GM08714 (cell line): ENCODE measurements around the gene CD300LD.

Source experiments
- H3K4me3 ChIP-seq: fragments of 200-500 bp; sonication (Bioruptor generic); 2 replicates; pipeline ENCODE4 v1.5.1; 2014; ENCODE audit warnings: mild to moderate bottlenecking, low read length, inconsistent platforms
- ZNF274 ChIP-seq: IDR thresholded peaks from 2 replicates; pipeline ENCODE4 v1.6.1; 2012; ENCODE audit warnings: mild to moderate bottlenecking, low read depth, low read length

Gene CD300LD

DNA sequence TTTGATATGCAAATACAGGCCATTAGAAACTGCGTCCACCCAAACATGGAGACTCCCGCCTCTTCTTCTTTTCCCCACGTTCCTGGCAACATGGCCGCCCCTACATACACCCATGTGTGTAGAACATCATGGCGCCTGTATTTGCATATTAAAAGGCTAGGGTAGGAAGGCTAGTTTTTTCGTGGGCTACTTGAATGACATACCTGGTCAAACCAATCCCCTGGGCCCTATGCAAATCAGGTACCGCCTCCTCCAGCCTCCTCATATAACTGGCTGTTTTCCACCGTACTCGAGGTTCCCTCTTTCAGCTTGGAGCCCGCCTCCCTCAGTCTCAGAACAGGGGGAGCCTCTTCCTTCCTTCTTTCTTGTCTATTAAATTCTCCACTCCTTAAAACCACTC, 60.0 kb downstream of the CD300LD start:
- no peak for TF ChIP-seq ZNF274
- no peak overlapping the region for H3K4me3 ChIP-seq

- TF ChIP-seq ZNF274: no peak
- no peak within 1 kb of the TSS for H3K4me3 ChIP-seq
These were observed 60.8 kb downstream of the CD300LD start, which contains the start of gene CD300LB for GRCh38 chr17:74531231-74531761. TSS of gene CD300LB (minus strand) at chr17:74531475. CDS start at chr17:74531350, 125 bp downstream.

GRCh38 chr17:74530831-74531150, 61.3 kb downstream of the CD300LD start:
- H3K4me3 ChIP-seq: no peak overlapping the region
- TF ChIP-seq ZNF274: no peak
